IPS-20b (cell line): Measurements from ENCODE around the gene ZNF536.

Source experiments
- H3K27ac ChIP-seq: one replicate; pipeline ENCODE4 v1.5.1; 2013; ENCODE audit warnings: low read length
- H3K27me3 ChIP-seq: 2 replicates; pipeline ENCODE4 v1.6.1; 2013; ENCODE audit warnings: mild to moderate bottlenecking, low read length, inconsistent platforms; ENCODE audit not compliant: insufficient read depth
- H3K36me3 ChIP-seq: 2 replicates; pipeline ENCODE4 v1.6.1; 2013; ENCODE audit warnings: low read depth, mild to moderate bottlenecking, inconsistent platforms, low read length, moderate library complexity; ENCODE audit not compliant: insufficient read depth
- H3K4me1 ChIP-seq: 2 replicates; pipeline ENCODE4 v1.6.1; 2013; ENCODE audit warnings: mild to moderate bottlenecking, control low read depth, inconsistent platforms, low read length, moderate library complexity; ENCODE audit not compliant: insufficient read depth
- H3K4me3 ChIP-seq: 2 replicates; pipeline ENCODE4 v1.5.1; 2013; ENCODE audit warnings: mild to moderate bottlenecking, low read length, inconsistent platforms
- H3K9ac ChIP-seq: 2 replicates; pipeline ENCODE4 v1.6.1; 2013; ENCODE audit warnings: low read depth, mild to moderate bottlenecking, inconsistent platforms, low read length, moderate library complexity
- H3K9me3 ChIP-seq: 2 replicates; pipeline ENCODE4 v1.6.1; 2013; ENCODE audit warnings: mild to moderate bottlenecking, low read depth, low read length, inconsistent platforms; ENCODE audit not compliant: insufficient read depth

ZNF536 gene

DNA sequence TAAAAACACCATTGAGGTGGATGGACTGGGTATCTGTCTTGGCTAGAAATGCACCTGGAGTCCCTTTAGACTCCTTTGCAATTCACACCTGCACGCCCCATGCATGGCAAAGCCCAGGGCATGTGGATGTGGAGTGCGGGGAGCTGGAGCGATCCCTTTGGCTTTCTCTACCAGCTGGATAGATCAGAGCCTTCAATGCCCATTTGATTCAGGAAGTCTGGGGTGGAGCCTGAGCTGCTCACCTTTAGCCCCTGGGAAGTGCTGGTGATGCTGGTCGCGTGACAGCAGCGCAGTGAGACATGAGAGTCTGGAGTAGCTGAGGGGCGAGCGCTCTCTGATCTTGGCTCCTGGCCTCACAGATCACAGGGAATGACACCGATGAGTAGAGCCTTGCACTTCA lies 4.8 kb upstream of the ZNF536 start:
- H3K27me3 ChIP-seq: peaks cover 19% of the 10 kb centered on the region

DNA sequence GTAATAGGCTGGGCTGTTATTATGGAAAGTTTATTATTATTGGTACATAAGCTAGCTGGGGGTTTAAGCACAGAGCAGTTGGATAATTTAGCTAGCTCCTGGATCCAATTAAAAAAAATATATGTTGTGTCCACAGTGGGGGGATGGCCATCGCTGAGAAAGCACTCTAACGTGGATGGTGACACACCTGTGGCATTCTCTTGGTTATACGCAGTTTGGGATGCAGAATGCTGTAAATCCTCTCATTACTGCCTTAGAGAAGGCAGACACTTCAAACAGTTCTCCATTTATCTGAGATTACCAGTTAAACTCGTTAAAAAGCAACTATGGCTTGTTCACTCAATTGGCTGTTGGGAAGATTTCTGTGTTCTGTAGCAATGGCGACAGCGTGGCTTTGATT lies 2.4 kb upstream of the ZNF536 start:
- H3K36me3 ChIP-seq: no peaks in the 10 kb centered on the region
- no peaks in the 10 kb centered on the region for H3K9me3 ChIP-seq
- no peak overlapping the region for H3K9ac ChIP-seq
- H3K27ac ChIP-seq: no peak overlapping the region
- peaks cover 41% of the 10 kb centered on the region for H3K27me3 ChIP-seq
- H3K4me3 ChIP-seq: no peak overlapping the region
- peaks cover 14% of the 10 kb centered on the region; the same call in 1 of the 2 replicates for H3K4me1 ChIP-seq

More for the DNA sequence above, 4.8 kb upstream of the ZNF536 start:
- Histone ChIP-seq H3K9me3 (no peaks in the 10 kb centered on the region), H3K27ac (no peak overlapping the region), H3K36me3 (no peaks in the 10 kb centered on the region), H3K4me1 (peaks cover 5% of the 10 kb centered on the region; the same call in 1 of the 2 replicates), H3K4me3 (no peak overlapping the region), H3K9ac (no peak overlapping the region)

DNA sequence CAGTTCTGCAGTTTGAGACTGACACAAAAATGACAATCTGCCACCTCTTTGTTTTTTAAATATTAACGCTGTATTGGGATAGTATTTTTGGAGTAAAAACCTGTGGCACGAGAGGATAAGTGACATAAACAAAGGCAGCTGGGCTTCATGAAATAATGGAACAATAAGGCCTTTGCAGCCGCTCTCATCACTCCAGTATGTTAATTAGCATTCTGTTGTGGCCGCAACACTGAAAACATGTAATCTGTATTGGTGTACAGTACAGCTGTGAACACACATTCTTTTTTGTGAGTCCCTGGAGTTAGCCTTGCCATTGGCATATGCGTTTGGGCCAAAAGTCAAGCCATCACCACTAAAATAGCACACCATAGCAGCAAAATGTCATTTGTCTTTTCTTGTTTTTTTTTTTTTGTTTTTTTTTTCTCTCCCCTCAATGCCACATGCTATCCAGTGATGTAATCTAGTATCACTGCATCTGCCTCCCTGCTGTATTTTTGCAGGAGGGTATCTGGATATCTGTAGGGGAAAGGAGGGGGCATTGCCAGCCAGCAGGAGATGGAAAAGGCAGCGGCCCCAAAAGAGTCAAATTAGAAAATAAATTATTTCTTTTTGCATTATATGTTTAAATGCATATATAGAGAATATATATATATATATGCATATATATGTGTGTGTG lies 885 bp upstream of the ZNF536 start:
- Histone ChIP-seq H3K36me3 (no peaks in the 10 kb centered on the region), H3K27ac (no peak overlapping the region), H3K9me3 (no peaks in the 10 kb centered on the region), H3K4me1 (peaks cover 14% of the 10 kb centered on the region; the same call in 1 of the 2 replicates), H3K27me3 (peaks cover 56% of the 10 kb centered on the region), H3K9ac (no peak overlapping the region), H3K4me3 (no peak overlapping the region)

DNA sequence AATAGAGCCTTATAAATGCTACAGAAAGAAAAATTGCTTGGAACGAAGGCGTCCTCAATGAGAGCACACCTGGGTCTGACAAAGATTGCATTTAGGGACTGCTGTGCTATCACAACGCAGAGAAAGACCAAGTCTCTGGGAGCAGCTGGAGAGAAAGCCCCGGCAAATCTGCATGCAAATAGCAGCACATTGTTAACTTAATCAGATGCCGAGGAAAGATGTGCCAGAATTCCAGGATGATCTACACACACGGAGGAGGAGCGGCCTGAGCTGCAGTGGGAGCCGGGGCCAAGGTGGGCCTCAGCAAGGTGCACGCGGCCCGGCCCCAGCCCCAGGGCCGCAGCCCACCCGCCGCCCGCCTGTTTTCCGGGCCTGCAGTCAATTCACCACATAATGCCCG lies 1.4 kb downstream of the ZNF536 start:
- peak overlapping the region; percentile 43 for H3K27ac ChIP-seq
- H3K9ac ChIP-seq: peak overlapping the region; percentile 43; the same call in 1 of the 2 replicates
- H3K4me3 ChIP-seq: peak overlapping the region; percentile 63; the same call in 1 of the 2 replicates
- no peaks in the 10 kb centered on the region for H3K9me3 ChIP-seq
- no peaks in the 10 kb centered on the region for H3K36me3 ChIP-seq
- H3K27me3 ChIP-seq: peaks cover 59% of the 10 kb centered on the region
- H3K4me1 ChIP-seq: peaks cover 14% of the 10 kb centered on the region; the same call in 1 of the 2 replicates

DNA sequence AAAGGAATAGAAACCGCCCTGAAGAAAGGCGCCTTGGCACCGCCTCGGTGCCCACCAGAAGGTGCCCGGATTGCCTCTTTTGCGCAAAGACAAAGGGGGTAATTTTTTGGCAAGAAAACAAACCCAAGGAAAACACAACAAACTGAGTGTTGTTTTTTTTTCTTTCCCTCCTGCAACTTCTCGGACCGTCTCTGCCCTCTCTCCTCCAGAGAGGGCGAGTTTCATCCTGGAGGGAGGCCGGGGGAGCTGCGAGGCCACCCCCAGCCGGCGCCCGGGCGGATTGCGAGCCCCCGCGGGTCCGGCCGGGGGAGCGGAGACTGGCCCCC lies 2.3 kb downstream of the ZNF536 start:
- H3K4me1 ChIP-seq: peaks cover 14% of the 10 kb centered on the region; the same call in 1 of the 2 replicates
- peaks cover 56% of the 10 kb centered on the region for H3K27me3 ChIP-seq
- peak overlapping the region; percentile 63 for H3K4me3 ChIP-seq
- peak overlapping the region; percentile 39; the same call in 1 of the 2 replicates for H3K9ac ChIP-seq
- H3K27ac ChIP-seq: no peak overlapping the region
- H3K36me3 ChIP-seq: no peaks in the 10 kb centered on the region
- no peaks in the 10 kb centered on the region for H3K9me3 ChIP-seq

DNA sequence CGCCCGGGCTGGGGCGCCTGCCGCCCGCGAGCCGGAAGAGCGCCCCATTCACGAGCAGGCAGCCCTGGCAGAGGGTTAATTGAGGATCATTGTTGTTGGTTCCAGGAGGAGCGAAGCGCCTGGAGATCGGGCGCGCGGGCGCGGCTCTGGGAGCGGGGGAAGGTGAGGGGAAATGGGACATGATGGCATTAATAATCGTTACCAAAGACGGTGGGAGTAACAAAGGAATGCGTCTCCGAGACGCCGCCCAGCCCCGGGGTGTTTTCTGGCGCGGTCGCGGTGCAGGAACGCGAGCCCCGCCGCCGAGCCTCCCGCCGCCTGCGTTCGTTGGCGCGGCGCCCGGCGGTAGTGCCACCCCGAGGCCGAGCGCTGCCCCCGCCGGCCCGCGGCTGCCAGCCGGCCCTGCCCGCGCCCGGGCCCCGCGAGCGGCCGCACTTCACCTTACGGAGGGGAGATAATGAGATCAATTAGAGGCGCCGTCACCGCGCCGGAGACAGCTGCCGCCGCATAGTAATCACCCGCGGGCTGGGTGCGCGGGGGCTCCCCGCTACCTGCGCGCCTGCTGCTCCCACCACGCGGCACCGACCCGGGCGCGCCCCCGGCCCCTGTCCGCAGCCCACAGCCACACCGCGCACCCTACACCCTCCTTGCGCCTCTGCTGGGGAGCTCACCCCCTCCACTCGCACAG lies 2.8 kb downstream of the ZNF536 start:
- H3K9me3 ChIP-seq: no peaks in the 10 kb centered on the region
- H3K9ac ChIP-seq: peak overlapping the region; percentile 39; the same call in 1 of the 2 replicates
- H3K27ac ChIP-seq: no peak overlapping the region
- H3K4me1 ChIP-seq: peaks cover 14% of the 10 kb centered on the region; the same call in 1 of the 2 replicates
- H3K27me3 ChIP-seq: peaks cover 56% of the 10 kb centered on the region
- no peaks in the 10 kb centered on the region for H3K36me3 ChIP-seq
- peak overlapping the region; percentile 63; the same call in 1 of the 2 replicates for H3K4me3 ChIP-seq

DNA sequence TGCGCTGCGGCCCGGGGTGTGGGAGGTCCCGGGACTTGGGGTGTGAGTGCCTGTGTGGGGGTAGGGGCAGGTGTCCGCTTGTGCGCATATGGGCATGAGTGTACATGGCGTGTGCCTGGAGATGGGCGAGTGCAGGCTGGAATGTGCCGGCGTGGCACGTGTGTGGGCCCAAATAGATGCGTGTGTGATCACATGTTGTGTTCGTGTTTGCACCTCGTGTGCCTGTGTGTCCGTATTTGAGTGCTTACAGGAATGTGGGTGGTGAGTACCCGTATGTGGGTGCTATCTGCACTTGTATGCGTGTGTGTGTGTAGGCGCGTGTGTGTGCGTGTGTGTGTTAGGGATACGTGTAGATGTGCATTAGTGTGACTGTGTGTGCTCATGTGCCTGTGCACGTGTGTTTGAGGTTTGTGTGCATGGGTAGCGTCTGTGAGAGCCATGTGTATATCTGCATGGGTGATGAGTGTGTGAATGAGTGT lies 3.4 kb downstream of the ZNF536 start:
- H3K4me3 ChIP-seq: peak overlapping the region; percentile 50; the same call in 1 of the 2 replicates
- H3K27ac ChIP-seq: no peak overlapping the region
- no peaks in the 10 kb centered on the region for H3K36me3 ChIP-seq
- H3K27me3 ChIP-seq: peaks cover 56% of the 10 kb centered on the region
- H3K9me3 ChIP-seq: no peaks in the 10 kb centered on the region
- no peak overlapping the region for H3K9ac ChIP-seq
- peaks cover 14% of the 10 kb centered on the region; the same call in 1 of the 2 replicates for H3K4me1 ChIP-seq

DNA sequence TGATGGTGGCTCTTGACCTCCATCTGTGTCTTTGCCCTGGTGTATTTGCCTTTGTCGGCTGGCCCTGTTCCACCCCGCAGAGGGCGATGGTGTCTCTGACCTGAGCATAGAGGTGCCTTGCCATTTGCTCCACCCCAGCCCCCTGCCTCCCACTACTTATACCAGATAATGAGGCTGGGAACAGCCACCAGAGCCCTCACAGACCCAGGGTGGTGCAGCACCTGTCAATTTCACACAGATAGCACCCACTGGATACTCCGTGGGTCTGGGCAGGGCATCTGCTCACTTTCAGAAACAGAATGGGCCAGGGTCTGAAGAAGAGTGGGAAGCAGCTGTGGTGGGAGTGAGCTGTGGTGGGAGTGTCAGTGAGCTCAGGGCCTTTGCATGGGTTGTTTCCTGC lies 4.1 kb downstream of the ZNF536 start:
- H3K9ac ChIP-seq: no peak overlapping the region
- H3K27me3 ChIP-seq: peaks cover 56% of the 10 kb centered on the region
- H3K4me1 ChIP-seq: peaks cover 14% of the 10 kb centered on the region; the same call in 1 of the 2 replicates
- H3K36me3 ChIP-seq: no peaks in the 10 kb centered on the region
- no peak overlapping the region for H3K4me3 ChIP-seq
- H3K27ac ChIP-seq: no peak overlapping the region
- no peaks in the 10 kb centered on the region for H3K9me3 ChIP-seq

DNA sequence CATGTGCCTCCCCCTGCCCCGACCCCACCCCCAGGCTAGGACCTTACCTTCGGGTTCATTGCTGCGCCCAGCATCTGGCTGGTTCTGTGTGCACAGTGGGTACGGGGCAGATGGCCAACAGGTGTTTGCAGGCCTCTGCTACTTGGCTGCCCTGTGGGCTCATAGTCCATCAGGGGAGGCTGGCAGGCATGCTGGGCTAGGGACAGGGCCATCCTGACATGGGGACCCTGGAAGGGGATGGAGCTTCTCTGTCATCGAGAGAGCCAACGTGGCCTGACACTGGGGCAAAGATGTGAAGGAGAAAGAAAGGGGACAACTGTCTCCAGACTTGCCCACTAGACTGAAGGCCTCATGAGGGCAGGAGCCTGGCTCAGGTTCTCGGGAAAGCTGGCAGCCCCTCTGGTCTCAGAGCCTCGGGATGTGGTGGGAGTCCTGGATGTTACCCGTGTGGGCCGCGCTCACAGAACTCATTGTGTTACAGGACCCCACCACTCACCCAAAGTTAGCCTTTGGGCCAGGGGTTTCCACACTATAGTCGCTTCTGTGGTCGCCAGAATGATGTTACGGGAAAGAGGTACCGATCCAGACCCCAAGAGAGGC lies 4.7 kb downstream of the ZNF536 start:
- Histone ChIP-seq H3K9me3 (no peaks in the 10 kb centered on the region), H3K9ac (no peak overlapping the region), H3K27ac (no peak overlapping the region), H3K36me3 (no peaks in the 10 kb centered on the region), H3K4me3 (no peak overlapping the region), H3K27me3 (peaks cover 55% of the 10 kb centered on the region), H3K4me1 (peaks cover 14% of the 10 kb centered on the region; the same call in 1 of the 2 replicates)

DNA sequence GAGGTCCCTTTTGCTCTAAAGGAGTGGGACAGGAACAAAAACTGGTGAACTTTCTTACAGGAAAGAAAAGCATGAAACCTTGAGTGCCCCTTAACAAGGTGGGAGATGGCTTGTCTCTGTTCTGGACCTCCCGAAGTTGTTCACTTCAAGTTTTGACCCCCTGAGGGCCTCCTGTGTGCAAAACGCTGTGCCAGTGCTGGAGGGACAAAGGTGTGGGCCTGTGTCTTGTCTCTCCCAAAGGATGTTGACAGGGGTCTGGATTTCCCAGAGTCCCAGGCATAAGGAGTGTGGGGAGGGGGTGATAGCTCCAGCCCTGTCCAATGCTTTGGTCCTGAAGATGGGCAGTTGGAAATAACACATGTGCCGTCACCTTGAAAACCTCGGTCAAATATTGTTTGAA lies 6.5 kb downstream of the ZNF536 start:
- no peak overlapping the region for H3K9ac ChIP-seq
- no peaks in the 10 kb centered on the region for H3K36me3 ChIP-seq
- H3K27me3 ChIP-seq: peaks cover 40% of the 10 kb centered on the region

DNA sequence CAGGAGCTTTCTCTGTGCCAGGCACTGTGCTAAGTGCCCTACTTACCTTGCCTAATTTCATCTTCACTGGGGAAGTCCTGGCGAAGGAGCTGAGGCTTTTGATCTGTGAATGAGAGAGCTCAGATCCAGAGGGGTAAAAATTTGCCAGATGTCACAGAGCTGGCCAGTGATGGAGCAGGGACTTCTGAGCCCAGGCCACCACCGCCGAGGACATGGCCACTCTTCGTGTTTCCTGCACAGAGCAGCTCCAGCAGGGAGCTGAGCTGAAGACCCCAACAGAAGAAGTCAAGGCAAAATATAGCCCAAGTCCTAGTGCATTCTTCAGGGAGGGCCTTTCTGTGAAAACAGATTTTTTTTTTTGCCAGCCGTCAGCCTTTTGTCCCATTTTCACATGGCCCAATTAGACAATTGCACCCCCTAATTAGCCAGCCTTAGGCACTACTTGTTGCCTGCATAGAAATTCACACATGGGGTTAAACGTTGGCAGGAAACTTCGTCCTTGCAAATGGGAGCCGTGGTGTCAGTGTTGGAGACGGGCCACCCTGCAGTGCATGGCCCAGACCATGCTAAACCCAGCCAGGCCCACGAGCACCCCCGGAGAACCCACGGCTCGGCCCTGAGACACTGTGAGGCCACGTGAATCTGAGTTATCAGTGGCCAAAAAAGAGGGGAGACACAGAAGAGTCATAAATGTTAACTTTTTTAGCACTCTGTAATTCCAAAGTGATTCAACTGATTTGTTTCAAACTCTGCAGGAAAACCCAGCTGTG lies 7.8 kb downstream of the ZNF536 start:
- H3K4me1 ChIP-seq: no peaks in the 10 kb centered on the region
- H3K4me3 ChIP-seq: no peak overlapping the region
- no peaks in the 10 kb centered on the region for H3K9me3 ChIP-seq
- H3K9ac ChIP-seq: no peak overlapping the region
- no peaks in the 10 kb centered on the region for H3K36me3 ChIP-seq
- H3K27me3 ChIP-seq: peaks cover 27% of the 10 kb centered on the region
- no peak overlapping the region for H3K27ac ChIP-seq

More for the DNA sequence above, 6.5 kb downstream of the ZNF536 start:
- H3K27ac ChIP-seq: no peak overlapping the region
- H3K9me3 ChIP-seq: no peaks in the 10 kb centered on the region
- no peak overlapping the region for H3K4me3 ChIP-seq
- no peaks in the 10 kb centered on the region for H3K4me1 ChIP-seq
